IMR-90 (cell line): Measurements from ENCODE around the gene MTA1. TPM values are rescaled to one million over a fixed set of nuclear protein-coding genes. Genes with fewer than 3 reads are reported as not detected.

ENCODE experiments used
- ATAC-seq: fragments of 200-7000 bp; cut with Tn5 transposase; 2 replicates; pipeline ENCODE4 v1.9.1; 2020; ENCODE audit warnings: low read depth, mild to moderate bottlenecking, moderate library complexity
- BruUV-seq: library from RNA; stranded (reverse); fragments of 400-500 nt; replicated peaks from 2 replicates; lab custom pipeline; 2021; lab: Mats Ljungman, UMichigan
- CTCF ChIA-PET: fragments of 300-600 bp; formaldehyde crosslinking; extraction: SDS; loops from one replicate; lab custom pipeline; 2021; ENCODE audit warnings: antibody characterized with exemption; lab: Yijun Ruan, JAX
- POLR2A ChIA-PET: fragments of 300-600 bp; sonication (Branson Sonifier 250); formaldehyde crosslinking; loops from one replicate; lab custom pipeline; 2022; ENCODE audit warnings: antibody characterized with exemption; ENCODE audit not compliant: unreplicated experiment; lab: Charles Lee
- DNase-seq: peaks from one replicate; pipeline ENCODE4 v3.0.0; 2013
- H2AFZ ChIP-seq: replicated peaks from 2 replicates; pipeline ENCODE3; 2013; ENCODE audit warnings: low read length, mild to moderate bottlenecking; ENCODE audit not compliant: poor library complexity
- H2AK5ac ChIP-seq: 2 replicates; pipeline ENCODE4 v1.6.1; 2013; ENCODE audit warnings: low read depth, low read length, inconsistent platforms
- H2AK9ac ChIP-seq: replicated peaks from 2 replicates; pipeline ENCODE3; 2013; ENCODE audit warnings: mild to moderate bottlenecking, low read depth, low read length, moderate library complexity; ENCODE audit not compliant: poor library complexity
- H2BK120ac ChIP-seq: 2 replicates; pipeline ENCODE4 v1.6.1; 2013; ENCODE audit warnings: low read depth, low read length, inconsistent platforms
- H2BK15ac ChIP-seq: 3 replicates; pipeline ENCODE4 v1.6.1; 2013; ENCODE audit warnings: low read depth, low read length, inconsistent platforms
- H2BK20ac ChIP-seq: 2 replicates; pipeline ENCODE4 v1.6.1; 2013; ENCODE audit warnings: low read depth, mild to moderate bottlenecking, inconsistent platforms, low read length, moderate library complexity
- H2BK5ac ChIP-seq: 2 replicates; pipeline ENCODE4 v1.6.1; 2013; ENCODE audit warnings: mild to moderate bottlenecking, low read depth, low read length, inconsistent platforms; ENCODE audit not compliant: poor library complexity, severe bottlenecking
- H3K14ac ChIP-seq: replicated peaks from 2 replicates; pipeline ENCODE4 v1.6.1; 2013; ENCODE audit warnings: low read depth, low read length, inconsistent platforms
- H3K18ac ChIP-seq: 2 replicates; pipeline ENCODE4 v1.6.1; 2013; ENCODE audit warnings: low read depth, low read length, control low read depth
- H3K23ac ChIP-seq: 2 replicates; pipeline ENCODE4 v1.6.1; 2013; ENCODE audit warnings: low read depth, low read length, inconsistent platforms
- H3K27ac ChIP-seq: 2 replicates; pipeline ENCODE4 v1.5.1; 2013; ENCODE audit warnings: mild to moderate bottlenecking, control low read depth, low read length; ENCODE audit not compliant: insufficient read depth
- H3K27me3 ChIP-seq: 2 replicates; pipeline ENCODE4 v1.6.1; 2013; ENCODE audit warnings: low read length; ENCODE audit not compliant: control insufficient read depth, insufficient read depth
- H3K36me3 ChIP-seq: 2 replicates; pipeline ENCODE4 v1.6.1; 2013; ENCODE audit warnings: low read length, mixed read lengths; ENCODE audit not compliant: control insufficient read depth, insufficient read depth
- H3K4ac ChIP-seq: 2 replicates; pipeline ENCODE4 v1.6.1; 2013; ENCODE audit warnings: low read depth, low read length, inconsistent platforms
- H3K4me1 ChIP-seq: 2 replicates; pipeline ENCODE4 v1.6.1; 2013; ENCODE audit warnings: low read length, mixed read lengths; ENCODE audit not compliant: control insufficient read depth, insufficient read depth
- H3K4me2 ChIP-seq: 2 replicates; pipeline ENCODE4 v1.6.1; 2013; ENCODE audit warnings: low read depth, mild to moderate bottlenecking, control low read depth, low read length, moderate library complexity
- H3K4me3 ChIP-seq: 2 replicates; pipeline ENCODE4 v1.5.1; 2013; ENCODE audit warnings: low read depth, mild to moderate bottlenecking, control low read depth, low read length, moderate library complexity; ENCODE audit not compliant: insufficient read depth
- H3K56ac ChIP-seq: 2 replicates; pipeline ENCODE4 v1.6.1; 2013; ENCODE audit warnings: low read length, inconsistent platforms; ENCODE audit not compliant: insufficient read depth; ENCODE audit errors: extremely low read depth
- H3K79me1 ChIP-seq, 2 experiments: 2 replicates each; pipeline ENCODE4 v1.6.1; 2013; ENCODE audit warnings: low read length in 2 of 2, inconsistent platforms in 1 of 2, low read depth in 1 of 2
- H3K9ac ChIP-seq: 2 replicates; pipeline ENCODE4 v1.6.1; 2013; ENCODE audit warnings: low read depth, low read length, control low read depth
- H3K9me1 ChIP-seq: 2 replicates; pipeline ENCODE4 v1.6.1; 2013; ENCODE audit warnings: low read length, inconsistent platforms; ENCODE audit not compliant: insufficient read depth
- H3K9me3 ChIP-seq: 2 replicates; pipeline ENCODE4 v1.6.1; 2013; ENCODE audit warnings: low read length; ENCODE audit not compliant: control insufficient read depth, insufficient read depth
- H4K20me1 ChIP-seq: 2 replicates; pipeline ENCODE4 v1.6.1; 2013; ENCODE audit warnings: low read length, inconsistent platforms; ENCODE audit not compliant: insufficient read depth
- H4K5ac ChIP-seq: 2 replicates; pipeline ENCODE4 v1.6.1; 2013; ENCODE audit warnings: mild to moderate bottlenecking, low read depth, low read length, control low read depth
- H4K8ac ChIP-seq, 2 experiments: 2 replicates each; pipeline ENCODE4 v1.6.1; 2013; ENCODE audit warnings: low read depth in 2 of 2, low read length in 2 of 2, control low read depth in 1 of 2, inconsistent platforms in 1 of 2
- H4K91ac ChIP-seq: 2 replicates; pipeline ENCODE4 v1.6.1; 2013; ENCODE audit warnings: low read depth, low read length, inconsistent platforms; ENCODE audit not compliant: insufficient read depth
- CEBPB ChIP-seq: IDR thresholded peaks from 2 replicates; pipeline ENCODE4 v1.6.1; 2012; ENCODE audit warnings: low read depth, low read length, improper control_type of control experiment
- FOS ChIP-seq: fragments of 150-350 bp; IDR thresholded peaks from 2 replicates; pipeline ENCODE4 v1.6.1; 2016; ENCODE audit warnings: low read depth, low read length
- MAFK ChIP-seq: IDR thresholded peaks from 2 replicates; pipeline ENCODE4 v1.6.1; 2012; ENCODE audit warnings: low read depth, low read length, improper control_type of control experiment
- WGBS, 2 experiments: methylation state at CpG; one replicate each; pipeline versions ENCODE4 v1.1.5 to v1.1.7; 2013; ENCODE audit warnings: missing lambda C conversion rate in 2 of 2; ENCODE audit not compliant: insufficient read length in 1 of 2; ENCODE audit errors: extremely low coverage in 2 of 2; 5-methylcytosine and 5-hydroxymethylcytosine counted together
- dilution Hi-C: fragments of 300-500 bp; cut with HindIII; formaldehyde crosslinking; loops from one replicate; pipeline ENCODE4 v1.14.3; 2018; ENCODE audit warnings: low sequenced_read_pairs; ENCODE audit not compliant: unreplicated experiment
- in situ Hi-C: fragments of 300-500 bp; cut with MboI; formaldehyde crosslinking; loops from 3 replicates; pipeline ENCODE4 v1.14.3; 2019; ENCODE audit warnings: low sequenced_read_pairs, inconsistent platforms, mixed read lengths
- intact Hi-C: fragments of 100-400 bp; cut with micrococcal nuclease; formaldehyde crosslinking; loops from 2 replicates; pipeline ENCODE4 v1.10.0; 2022
- polyA plus RNA-seq, 3 experiments: library from polyadenylated mRNA; depleted of rRNA; stranded (reverse); fragments of >200 nt; gene quantifications; 2 replicates each; pipeline ENCODE4 v1.2.3, GENCODE V29; 2012; ENCODE audit warnings: low replicate concordance in 1 of 3
- total RNA-seq: library from RNA; depleted of rRNA; stranded (reverse); fragments of >200 nt; gene quantifications from 2 replicates; pipeline ENCODE4 v1.2.3, GENCODE V29; 2012

Gene MTA1
- total and polyA plus RNA-seq, 2 of the 4 experiments (the other 2 are of a cell fraction): 21.5 to 61.6 TPM

DNA sequence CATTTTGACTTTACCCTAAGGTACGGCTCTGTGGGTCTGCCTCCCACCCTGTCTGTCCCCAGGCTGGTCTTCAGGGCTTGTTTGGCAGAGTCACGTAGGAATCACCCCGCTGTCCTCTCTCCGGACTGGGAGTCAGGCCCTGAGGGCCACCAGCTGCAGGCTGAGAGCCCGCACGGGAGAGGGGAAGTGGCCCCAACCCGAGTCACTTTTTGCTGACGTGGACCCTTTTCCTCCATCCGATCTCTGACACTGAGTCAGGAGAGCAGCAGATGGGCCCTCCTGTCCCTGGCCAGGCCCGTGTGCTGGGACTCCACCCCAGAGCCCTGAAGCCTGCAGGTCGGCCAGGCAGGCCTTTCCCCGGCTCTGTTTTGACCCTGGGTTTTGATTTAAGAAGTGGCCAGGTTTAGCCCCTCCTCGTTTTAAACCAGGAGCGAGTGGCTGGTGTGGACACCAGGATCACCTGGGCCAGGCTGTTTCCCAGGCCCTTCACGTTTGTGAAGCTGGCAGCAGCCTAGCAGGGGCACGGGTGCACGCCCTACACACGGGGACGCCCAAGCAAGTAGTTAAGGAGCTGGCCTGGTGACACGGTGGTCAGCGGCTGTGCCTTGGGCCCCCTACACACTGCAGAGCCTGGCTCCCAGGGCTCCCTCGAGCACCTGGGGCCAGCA is 33.8 kb upstream of the MTA1 start:
- H3K18ac ChIP-seq: no peak overlapping the region
- no peak overlapping the region for H2BK15ac ChIP-seq
- H3K27me3 ChIP-seq: no peaks in the 10 kb centered on the region
- ATAC-seq (no peak), DNase-seq (no peak)
- ChIA-PET POLR2A (no interaction called here), CTCF (no interaction called here)
- H4K20me1 ChIP-seq: no peaks in the 10 kb centered on the region
- H4K8ac ChIP-seq: no peak overlapping the region
- H2BK5ac ChIP-seq: no peak overlapping the region
- H3K9ac ChIP-seq: no peak overlapping the region
- no peaks in the 10 kb centered on the region for H3K4me1 ChIP-seq
- no peak overlapping the region for H3K14ac ChIP-seq
- H2BK120ac ChIP-seq: no peak overlapping the region
- H3K9me1 ChIP-seq: no peaks in the 10 kb centered on the region
- no peak overlapping the region for H3K56ac ChIP-seq
- TF ChIP-seq FOS: no peak
- TF ChIP-seq CEBPB: no peak
- TF ChIP-seq MAFK: peak; percentile 39; the same call in 1 of the 2 replicates
- no peak overlapping the region for H3K4ac ChIP-seq
- H2AK9ac ChIP-seq: no peak overlapping the region
- WGBS, 2 experiments: 89% methylated on average over 15 of the region's 22 CpGs; no CpG with 5 or more reads in 1 of the 2 experiments
- H3K23ac ChIP-seq: no peak overlapping the region
- H2AFZ ChIP-seq: no peak overlapping the region
- no peak overlapping the region for H4K5ac ChIP-seq
- H3K36me3 ChIP-seq: peaks cover 31% of the 10 kb centered on the region; the same call in 1 of the 2 replicates
- intact Hi-C loops: no loop called here
- H2BK20ac ChIP-seq: no peak overlapping the region
- dilution Hi-C loops: no loop called here
- BruUV-seq: no TSS peak
- no peak overlapping the region for H3K4me2 ChIP-seq
- H3K9me3 ChIP-seq: no peaks in the 10 kb centered on the region
- no peak overlapping the region for H4K91ac ChIP-seq
- no peak overlapping the region for H2AK5ac ChIP-seq
- H3K79me1 ChIP-seq: no peaks in the 10 kb centered on the region
- no peak overlapping the region for H3K27ac ChIP-seq
- no peak overlapping the region for H3K4me3 ChIP-seq
- in situ Hi-C loops: no loop called here
